BJ (cell line): ENCODE results near the gene AMOTL1. TPM values are rescaled to one million over a fixed set of nuclear protein-coding genes. Genes with fewer than 3 reads are reported as not detected.

Experiments used
- CTCF ChIA-PET: fragments of 350-600 bp; formaldehyde crosslinking; extraction: SDS; loops from one replicate; lab custom pipeline; 2021; ENCODE audit warnings: antibody characterized with exemption, inconsistent platforms; lab: Yijun Ruan, JAX
- POLR2A ChIA-PET: fragments of 300-600 bp; sonication (Branson Sonifier 250); formaldehyde crosslinking; extraction: SDS; loops from one replicate; lab custom pipeline; 2021; ENCODE audit warnings: antibody characterized with exemption; lab: Charles Lee
- DNase-seq: peaks from one replicate; pipeline ENCODE4 v3.0.0-alpha.2; 2011; ENCODE audit warnings: low read depth
- H3K27me3 ChIP-seq: 2 replicates; pipeline ENCODE4 v1.6.0; 2011; ENCODE audit warnings: low read length; ENCODE audit not compliant: control insufficient read depth, insufficient read depth
- H3K36me3 ChIP-seq: 2 replicates; pipeline ENCODE4 v1.5.1; 2011; ENCODE audit warnings: low read length; ENCODE audit not compliant: control insufficient read depth, insufficient read depth
- H3K4me3 ChIP-seq: 2 replicates; pipeline ENCODE4 v1.5.1; 2011; ENCODE audit warnings: low read depth, mild to moderate bottlenecking, control low read depth, low read length
- CTCF ChIP-seq: IDR thresholded peaks from 2 replicates; pipeline ENCODE4 v1.5.1; 2011; ENCODE audit warnings: low read depth, mild to moderate bottlenecking, control low read depth, inconsistent platforms, low read length, moderate library complexity; ENCODE audit not compliant: insufficient read depth
- polyA plus RNA-seq: library from polyadenylated mRNA; depleted of rRNA; stranded (reverse); fragments of >200 nt; gene quantifications from 2 replicates; pipeline ENCODE4 v1.2.3, GENCODE V29; 2011

AMOTL1 gene
- polyA plus RNA-seq, 1 experiment = 25.5 TPM

GRCh38 chr11:94776351-94777321 is 8.5 kb downstream of the AMOTL1 start:
- Histone ChIP-seq H3K36me3 (no peaks in the 10 kb centered on the region), H3K27me3 (no peaks in the 10 kb centered on the region), H3K4me3 (no peak overlapping the region)
- DNase-seq = no peak
- CTCF ChIA-PET = interaction anchor here (0.6 to 1.6 kb wide), 7 partner anchors 9 to 603 kb away, joined by 3 to 8 read pairs (median 3); no protein-coding TSS in a partner anchor
- POLR2A ChIA-PET = no interaction called here
- TF ChIP-seq CTCF = no peak

GRCh38 chr11:94780432-94780831 is 12.3 kb downstream of the AMOTL1 start:
- Histone ChIP-seq H3K36me3 (no peaks in the 10 kb centered on the region), H3K27me3 (no peaks in the 10 kb centered on the region), H3K4me3 (no peak overlapping the region)
- no peak for TF ChIP-seq CTCF
- ChIA-PET POLR2A (no interaction called here), CTCF (interaction anchor here (0.9 kb wide), 2 partner anchors 39 to 117 kb away, joined by 3 read pairs; no protein-coding TSS in a partner anchor)
- DNase-seq = no peak

GRCh38 chr11:94781837-94782236 is 13.7 kb downstream of the AMOTL1 start:
- TF ChIP-seq CTCF = no peak
- CTCF ChIA-PET = interaction anchor here (0.7 to 1.8 kb wide), 2 partner anchors 10 to 159 kb away, joined by 3 to 5 read pairs; no protein-coding TSS in a partner anchor
- H3K27me3 ChIP-seq = no peaks in the 10 kb centered on the region
- POLR2A ChIA-PET = no interaction called here
- no peak for DNase-seq
- H3K36me3 ChIP-seq = no peaks in the 10 kb centered on the region
- H3K4me3 ChIP-seq = no peak overlapping the region

GRCh38 chr11:94782446-94782845 is 14.3 kb downstream of the AMOTL1 start:
- no peaks in the 10 kb centered on the region for H3K27me3 ChIP-seq
- DNase-seq = no peak
- POLR2A ChIA-PET = interaction anchor here (0.6 kb wide), 1 partner anchor 24 kb away, joined by 4 read pairs; no protein-coding TSS in a partner anchor
- no peak overlapping the region for H3K4me3 ChIP-seq
- CTCF ChIA-PET = interaction anchor here (1.8 kb wide), 1 partner anchor 9 kb away, joined by 5 read pairs; no protein-coding TSS in a partner anchor
- no peaks in the 10 kb centered on the region for H3K36me3 ChIP-seq
- no peak for TF ChIP-seq CTCF

- POLR2A ChIA-PET = interaction anchor here (0.5 kb wide), 1 partner anchor 69 kb away, joined by 3 read pairs; no protein-coding TSS in a partner anchor
- Histone ChIP-seq H3K4me3 (no peak overlapping the region), H3K27me3 (no peaks in the 10 kb centered on the region), H3K36me3 (no peaks in the 10 kb centered on the region)
- CTCF ChIA-PET = interaction anchor here (1.3 to 3.2 kb wide), 4 partner anchors 10 to 140 kb away, joined by 3 to 11 read pairs (median 8); no protein-coding TSS in a partner anchor
- DNase-seq = no peak
- TF ChIP-seq CTCF = no peak
These were observed 16.7 kb downstream of the AMOTL1 start for GRCh38 chr11:94784884-94785283.
